ENCODE results near the gene RNF149. TPM values are rescaled to one million over a fixed set of nuclear protein-coding genes. Genes with fewer than 3 reads are reported as not detected.

Gene RNF149, protein sequence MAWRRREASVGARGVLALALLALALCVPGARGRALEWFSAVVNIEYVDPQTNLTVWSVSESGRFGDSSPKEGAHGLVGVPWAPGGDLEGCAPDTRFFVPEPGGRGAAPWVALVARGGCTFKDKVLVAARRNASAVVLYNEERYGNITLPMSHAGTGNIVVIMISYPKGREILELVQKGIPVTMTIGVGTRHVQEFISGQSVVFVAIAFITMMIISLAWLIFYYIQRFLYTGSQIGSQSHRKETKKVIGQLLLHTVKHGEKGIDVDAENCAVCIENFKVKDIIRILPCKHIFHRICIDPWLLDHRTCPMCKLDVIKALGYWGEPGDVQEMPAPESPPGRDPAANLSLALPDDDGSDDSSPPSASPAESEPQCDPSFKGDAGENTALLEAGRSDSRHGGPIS
- total RNA-seq = 100 to 1,000 TPM in 1 of 4 donors, 10 to 100 TPM in 3; 22.7 to 100 (median 54.6) TPM

- DNase-seq = peak; percentile 95
- Histone ChIP-seq H3K4me3 (peak within 1 kb of the TSS; percentile 78 to 92 (median 85)), H3K27ac (peak within 1 kb of the TSS; percentile 92 to 95 (median 94)), H3K4me1 (peaks cover 11 to 56% (median 30%) of the 10 kb centered on the region in 4 donors), H3K27me3 (no peaks in the 10 kb centered on the region), H3K36me3 (no peaks in the 10 kb centered on the region), H3K9me3 (no peaks in the 10 kb centered on the region)
- in situ Hi-C loops (cut with MboI; ENCODE audit: low pct_ligation_motif_present in 1 of 4, low pct_unique_long_range_greater_than_20kb in 1 of 4, low sequenced_read_pairs in 3 of 4) (no loop called here), intact Hi-C loops (cut with DNase I; ENCODE audit: low total_unique reads) (no loop called here)
- WGBS, 2 donors (ENCODE audit: low coverage in 1 of 2) = 5% methylated on average over 52 of the region's 76 CpGs; no CpG with 5 or more reads in 1 of the 2 donors
- TF ChIP-seq POLR2AphosphoS5 (IDR thresholded peaks at IDR 0.05) (peak; percentile 96 to 98 (median 98)), EP300 (IDR thresholded peaks at IDR 0.05; ENCODE audit: low read depth) (no peak), CTCF (IDR thresholded peaks at IDR 0.05) (peak in 3 of 5 experiments; percentile 9 to 46 (median 42)), POLR2A (IDR thresholded peaks at IDR 0.05) (peak; percentile 93)
Measured at GRCh38 chr2:101308432-101309210, at the start of gene RNF149. TSS of gene RNF149 (minus strand) at chr2:101308701. CDS start at chr2:101308588, 113 bp downstream.

- intact Hi-C loops (cut with DNase I; ENCODE audit: low total_unique reads) (no loop called here), in situ Hi-C loops (cut with MboI; ENCODE audit: low pct_ligation_motif_present in 1 of 4, low pct_unique_long_range_greater_than_20kb in 1 of 4, low sequenced_read_pairs in 3 of 4) (no loop called here)
- no peaks in the 10 kb centered on the region for H3K27me3 ChIP-seq
- no peak for DNase-seq
- H3K4me1 ChIP-seq = no peaks in the 10 kb centered on the region
- TF ChIP-seq POLR2AphosphoS5 (IDR thresholded peaks at IDR 0.05) (no peak), CTCF (IDR thresholded peaks at IDR 0.05) (no peak), POLR2A (IDR thresholded peaks at IDR 0.05) (no peak), EP300 (IDR thresholded peaks at IDR 0.05; ENCODE audit: low read depth) (no peak)
- no peaks in the 10 kb centered on the region for H3K9me3 ChIP-seq
- H3K4me3 ChIP-seq = no peak overlapping the region
- H3K27ac ChIP-seq = no peak overlapping the region
- no peaks in the 10 kb centered on the region for H3K36me3 ChIP-seq
Measured at GRCh38 chr2:101357376-101357775, 48.9 kb upstream of the RNF149 start.

DNA sequence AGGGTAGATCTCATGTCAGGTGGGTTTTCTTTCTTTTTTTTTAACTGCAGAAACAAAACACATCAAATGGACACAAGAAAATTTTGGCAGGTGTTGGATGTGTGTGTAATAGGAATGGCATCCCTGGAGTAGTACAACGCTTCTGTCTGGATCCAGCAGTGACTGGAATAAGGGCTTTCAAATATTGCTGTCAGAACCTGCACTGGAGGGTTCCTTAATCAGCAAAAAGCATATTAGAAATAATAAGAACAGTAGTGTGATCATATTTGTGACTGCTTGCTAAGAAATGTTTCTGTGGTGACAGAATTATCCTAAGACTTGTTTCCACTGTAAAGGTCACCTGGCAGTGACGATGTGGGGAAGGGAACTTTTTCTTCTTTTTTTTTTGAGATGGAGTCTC is 48.0 kb upstream of the RNF149 start:
- no peak overlapping the region for H3K27ac ChIP-seq
- no peaks in the 10 kb centered on the region for H3K9me3 ChIP-seq
- in situ Hi-C loops (cut with MboI; ENCODE audit: low pct_ligation_motif_present in 1 of 4, low pct_unique_long_range_greater_than_20kb in 1 of 4, low sequenced_read_pairs in 3 of 4) = no loop called here
- no peak overlapping the region for H3K4me3 ChIP-seq
- H3K36me3 ChIP-seq = no peaks in the 10 kb centered on the region
- no peak for TF ChIP-seq POLR2AphosphoS5 (IDR thresholded peaks at IDR 0.05)
- TF ChIP-seq EP300 (IDR thresholded peaks at IDR 0.05; ENCODE audit: low read depth) = no peak
- TF ChIP-seq CTCF (IDR thresholded peaks at IDR 0.05) = no peak
- TF ChIP-seq POLR2A (IDR thresholded peaks at IDR 0.05) = no peak
- DNase-seq = no peak
- H3K4me1 ChIP-seq = no peaks in the 10 kb centered on the region
- intact Hi-C loops (cut with DNase I; ENCODE audit: low total_unique reads) = no loop called here
- no peaks in the 10 kb centered on the region for H3K27me3 ChIP-seq
- WGBS, 2 donors (ENCODE audit: low coverage in 1 of 2) = 67 to 73% methylated on average over 1 to 2 of the region's 2 CpGs

GRCh38 chr2:101356055-101356454 is 47.6 kb upstream of the RNF149 start:
- 68 to 83% methylated on average over 3 to 6 of the region's 6 CpGs for WGBS, 2 donors (ENCODE audit: low coverage in 1 of 2)
- TF ChIP-seq POLR2AphosphoS5 (IDR thresholded peaks at IDR 0.05) = no peak
- TF ChIP-seq POLR2A (IDR thresholded peaks at IDR 0.05) = no peak
- TF ChIP-seq EP300 (IDR thresholded peaks at IDR 0.05; ENCODE audit: low read depth) = no peak
- TF ChIP-seq CTCF (IDR thresholded peaks at IDR 0.05) = no peak
- H3K4me3 ChIP-seq = no peak overlapping the region
- no peaks in the 10 kb centered on the region for H3K4me1 ChIP-seq
- no peak overlapping the region for H3K27ac ChIP-seq
- intact Hi-C loops (cut with DNase I; ENCODE audit: low total_unique reads) = no loop called here
- H3K36me3 ChIP-seq = no peaks in the 10 kb centered on the region
- H3K9me3 ChIP-seq = no peaks in the 10 kb centered on the region
- no peak for DNase-seq
- in situ Hi-C loops (cut with MboI; ENCODE audit: low pct_ligation_motif_present in 1 of 4, low pct_unique_long_range_greater_than_20kb in 1 of 4, low sequenced_read_pairs in 3 of 4) = no loop called here
- H3K27me3 ChIP-seq = no peaks in the 10 kb centered on the region
